Endothelial cell of umbilical vein (primary cell): Measurements from ENCODE around the gene CYBRD1. TPM values are rescaled to one million over a fixed set of nuclear protein-coding genes. Genes with fewer than 3 reads are reported as not detected.

Experiments used
- BruUV-seq: library from RNA; stranded (reverse); fragments of 400-500 nt; replicated peaks from 2 replicates; lab custom pipeline; 2021; lab: Mats Ljungman, UMichigan
- CTCF ChIA-PET: fragments of 300-600, 350-600 bp; sonication (Branson Sonifier 250); formaldehyde crosslinking; loops from one replicate; lab custom pipeline; 2021; ENCODE audit warnings: antibody characterized with exemption, inconsistent platforms; lab: Charles Lee
- POLR2A ChIA-PET: fragments of 300-600, 350-600 bp; sonication (Branson Sonifier 250); formaldehyde crosslinking; loops from one replicate; lab custom pipeline; 2021; ENCODE audit warnings: antibody characterized with exemption, inconsistent platforms; lab: Charles Lee
- DNase-seq: peaks from one replicate; pipeline ENCODE4 v3.0.0-alpha.2; 2011; ENCODE audit warnings: low read depth, low spot score
- FAIRE-seq: peaks from 2 replicates; lab custom pipeline; 2011; peaks lifted over from hg19 to GRCh38; lab: Jason Lieb, UNC
- H2AFZ ChIP-seq: 2 replicates; pipeline ENCODE4 v1.6.0; 2012; ENCODE audit warnings: low read depth, low read length, control low read depth, inconsistent platforms
- H3K27ac ChIP-seq: 2 replicates; pipeline ENCODE4 v1.5.1; 2011; ENCODE audit warnings: low read depth, mild to moderate bottlenecking, control low read depth, low read length, moderate library complexity; ENCODE audit not compliant: insufficient read depth
- H3K27me3 ChIP-seq, 2 experiments: 2 replicates each; pipeline versions ENCODE4 v1.6.0 to v1.6.1; 2011; ENCODE audit warnings: low read length in 2 of 2, mixed read lengths in 1 of 2; ENCODE audit not compliant: control insufficient read depth in 2 of 2, insufficient read depth in 2 of 2
- H3K36me3 ChIP-seq, 2 experiments: 2 replicates in 1 of 2; 3 replicates in 1 of 2; pipeline ENCODE4 v1.5.1; 2011; ENCODE audit warnings: low read length in 2 of 2, mild to moderate bottlenecking in 1 of 2, moderate library complexity in 1 of 2; ENCODE audit not compliant: control insufficient read depth in 2 of 2, insufficient read depth in 2 of 2; ENCODE audit errors: extremely low read depth in 1 of 2
- H3K4me1 ChIP-seq: 3 replicates; pipeline ENCODE4 v1.5.1; 2011; ENCODE audit warnings: mild to moderate bottlenecking, low read length; ENCODE audit not compliant: control insufficient read depth, insufficient read depth; ENCODE audit errors: extremely low read depth
- H3K4me2 ChIP-seq: 2 replicates; pipeline ENCODE4 v1.6.1; 2011; ENCODE audit warnings: low read length, control low read depth, mixed read lengths; ENCODE audit not compliant: insufficient read depth
- H3K4me3 ChIP-seq, 3 experiments: fragments of 200-600 bp in 1 of 3; sonication (generic), shearing (Covaris generic) in 1 of 3; replicated peaks in 1 of 3; 2 replicates each; pipeline ENCODE4 v1.5.1; 2011 to 2016; ENCODE audit warnings: control low read depth in 3 of 3, low read length in 3 of 3, mild to moderate bottlenecking in 2 of 3, inconsistent platforms in 1 of 3, low read depth in 1 of 3, moderate library complexity in 1 of 3; ENCODE audit not compliant: insufficient read depth in 1 of 3
- H3K79me2 ChIP-seq: 2 replicates; pipeline ENCODE4 v1.6.0; 2012; ENCODE audit warnings: low read length, inconsistent platforms; ENCODE audit not compliant: control insufficient read depth, insufficient read depth
- H3K9ac ChIP-seq: replicated peaks from 2 replicates; pipeline ENCODE3; 2011; ENCODE audit warnings: low read length, control low read depth; ENCODE audit not compliant: insufficient read depth; ENCODE audit errors: extremely low read depth
- H3K9me1 ChIP-seq: replicated peaks from 3 replicates; pipeline ENCODE4 v1.6.0; 2011; ENCODE audit warnings: mild to moderate bottlenecking, low read length; ENCODE audit not compliant: control insufficient read depth, insufficient read depth; ENCODE audit errors: extremely low read depth
- H3K9me3 ChIP-seq: replicated peaks from 2 replicates; pipeline ENCODE4 v1.5.1; 2012; ENCODE audit warnings: low read length, inconsistent platforms; ENCODE audit not compliant: control insufficient read depth, insufficient read depth
- H4K20me1 ChIP-seq: replicated peaks from 2 replicates; pipeline ENCODE3; 2011; ENCODE audit warnings: mild to moderate bottlenecking, low read length; ENCODE audit not compliant: control insufficient read depth, insufficient read depth; ENCODE audit errors: extremely low read depth
- CTCF ChIP-seq, 2 donors: IDR thresholded peaks; 1 replicate in 1 of 2; 2 replicates in 1 of 2; pipeline ENCODE4 v1.5.1; 2011; ENCODE audit warnings: low read length in 2 of 2, mild to moderate bottlenecking in 2 of 2, moderate library complexity in 2 of 2, control low read depth in 1 of 2, inconsistent platforms in 1 of 2, low read depth in 1 of 2; ENCODE audit not compliant: insufficient read depth in 1 of 2; ENCODE audit errors: extremely low read depth in 1 of 2
- FOS ChIP-seq: IDR thresholded peaks from 2 replicates; pipeline ENCODE4 v1.6.1; 2011; ENCODE audit warnings: mild to moderate bottlenecking, low read length, moderate library complexity, borderline replicate concordance; ENCODE audit not compliant: insufficient read depth
- GATA2 ChIP-seq: IDR thresholded peaks from 2 replicates; pipeline ENCODE4 v1.7.0; 2011; ENCODE audit warnings: low read depth, mild to moderate bottlenecking, moderate library complexity, mixed read lengths, low read length; ENCODE audit not compliant: insufficient read length, insufficient read depth
- JUN ChIP-seq: IDR thresholded peaks from 2 replicates; pipeline ENCODE4 v1.6.1; 2011; ENCODE audit warnings: borderline replicate concordance, low read depth; ENCODE audit not compliant: insufficient read length, insufficient read depth
- MYC ChIP-seq: IDR thresholded peaks from one replicate; pipeline ENCODE4 v1.6.1; 2011; ENCODE audit warnings: mild to moderate bottlenecking, low read depth, low read length
- dilution Hi-C: fragments of 300-500 bp; cut with MboI; formaldehyde crosslinking; loops from one replicate; pipeline ENCODE4 v1.15.0; 2019; ENCODE audit warnings: low sequenced_read_pairs; ENCODE audit not compliant: extremely low pct_ligation_motif_present
- intact Hi-C: fragments of 100-400 bp; cut with micrococcal nuclease; formaldehyde crosslinking; loops from one replicate; pipeline ENCODE4 v1.10.0; 2022
- polyA plus RNA-seq, 4 experiments: library from polyadenylated mRNA; depleted of rRNA in 3 of 4; stranded (reverse) in 3 of 4; unstranded in 1 of 4; fragments of >200 nt; gene quantifications; 2 replicates each; pipeline versions ENCODE4 v1.2.1 to v1.2.3, GENCODE V29; 2011 to 2012; ENCODE audit warnings: missing spikeins in 1 of 4
- total RNA-seq: library from RNA; stranded (reverse); gene quantifications from 2 replicates; pipeline ENCODE4 v1.2.3, GENCODE V29; 2021

CYBRD1 gene
- total and polyA plus RNA-seq, 2 donors (not counting 3 experiments of a cell fraction or from before 2014, with no cell fraction given) = 23.1 to 24.8 TPM

- H3K9me3 ChIP-seq = no peaks in the 10 kb centered on the region
- H3K4me3 ChIP-seq = no peak overlapping the region
- no peak overlapping the region for H3K4me2 ChIP-seq
- no TSS peak for BruUV-seq
- TF ChIP-seq JUN = no peak
- TF ChIP-seq CTCF (IDR thresholded peaks at IDR 0.05; ENCODE audit: extremely low read depth in 1 of 2, insufficient read depth in 1 of 2, low read depth in 1 of 2, low read length in 2 of 2) = no peak
- dilution Hi-C loops = no loop called here
- no peaks in the 10 kb centered on the region for H3K79me2 ChIP-seq
- no peaks in the 10 kb centered on the region for H3K9me1 ChIP-seq
- DNase-seq = no peak
- no peak overlapping the region for H3K9ac ChIP-seq
- no peaks in the 10 kb centered on the region for H3K4me1 ChIP-seq
- FAIRE-seq = no peak
- H3K36me3 ChIP-seq = peaks cover 3 to 4% of the 10 kb centered on the region in 2 experiments
- H2AFZ ChIP-seq = no peak overlapping the region
- intact Hi-C loops = no loop called here
- no peaks in the 10 kb centered on the region for H3K27me3 ChIP-seq
- no peak overlapping the region for H3K27ac ChIP-seq
- CTCF ChIA-PET = no interaction called here
- POLR2A ChIA-PET = no interaction called here
- H4K20me1 ChIP-seq = no peaks in the 10 kb centered on the region
These were observed 32.8 kb downstream of the CYBRD1 start for GRCh38 chr2:171554991-171555615.

DNA sequence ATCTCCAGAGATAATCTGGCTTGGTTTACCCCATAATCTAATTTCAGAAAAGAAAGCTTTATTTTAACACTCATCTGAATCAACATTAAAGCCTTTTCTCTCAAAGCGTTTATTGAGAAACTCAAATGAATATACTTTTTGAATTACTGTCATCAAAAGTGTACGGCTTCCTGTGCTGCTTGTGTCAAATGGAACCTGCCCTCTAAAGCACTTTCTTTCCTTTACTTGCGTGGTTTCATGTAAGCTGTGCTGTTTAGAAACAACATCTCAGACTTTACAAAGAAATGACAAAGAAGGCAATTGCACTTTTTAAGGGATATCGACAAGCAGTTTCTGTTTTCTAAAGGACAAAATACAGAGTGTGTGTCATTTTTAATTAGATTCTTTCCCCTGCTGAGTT is 35.1 kb downstream of the CYBRD1 start:
- no TSS peak for BruUV-seq
- Histone ChIP-seq H3K27me3 (no peaks in the 10 kb centered on the region), H3K79me2 (no peaks in the 10 kb centered on the region), H2AFZ (no peak overlapping the region), H3K9me3 (no peaks in the 10 kb centered on the region), H3K4me2 (no peak overlapping the region), H3K4me3 (no peak overlapping the region), H4K20me1 (no peaks in the 10 kb centered on the region), H3K9ac (no peak overlapping the region), H3K36me3 (peaks cover 3 to 4% of the 10 kb centered on the region in 2 experiments), H3K4me1 (no peaks in the 10 kb centered on the region), H3K9me1 (no peaks in the 10 kb centered on the region), H3K27ac (no peak overlapping the region)
- FAIRE-seq (no peak), DNase-seq (no peak)
- intact Hi-C loops (no loop called here), dilution Hi-C loops (no loop called here)
- TF ChIP-seq FOS (no peak), MYC (no peak), GATA2 (no peak), CTCF (IDR thresholded peaks at IDR 0.05; ENCODE audit: extremely low read depth in 1 of 2, insufficient read depth in 1 of 2, low read depth in 1 of 2, low read length in 2 of 2) (no peak)
- CTCF ChIA-PET = no interaction called here
- POLR2A ChIA-PET = no interaction called here
